DOHH2 (cell line): Measurements from ENCODE around the gene TRIM37.

Experiments
- H3F3A ChIP-seq: fragments of 200-600 bp; sonication (generic), shearing (Covaris generic); 2 replicates; pipeline ENCODE4 v1.6.0; 2016; ENCODE audit warnings: antibody characterized with exemption, mild to moderate bottlenecking; ENCODE audit not compliant: control insufficient read depth, insufficient read depth
- H3K27ac ChIP-seq: fragments of 200-600 bp; sonication (generic); 2 replicates; pipeline ENCODE4 v1.5.1; 2014; ENCODE audit warnings: low read depth, mild to moderate bottlenecking, low read length, moderate library complexity
- H3K27me3 ChIP-seq: fragments of 200-600 bp; sonication (generic); 2 replicates; pipeline ENCODE4 v1.6.1; 2014; ENCODE audit warnings: mild to moderate bottlenecking, low read length, mixed read lengths; ENCODE audit not compliant: control insufficient read depth
- H3K36me3 ChIP-seq: fragments of 200-600 bp; sonication (generic); 2 replicates; pipeline ENCODE4 v1.6.1; 2014; ENCODE audit warnings: mild to moderate bottlenecking, low read length, moderate library complexity, mixed read lengths; ENCODE audit not compliant: control insufficient read depth
- H3K4me1 ChIP-seq: fragments of 200-600 bp; sonication (generic); 2 replicates; pipeline ENCODE4 v1.6.1; 2014; ENCODE audit warnings: mild to moderate bottlenecking, low read length, mixed read lengths; ENCODE audit not compliant: control insufficient read depth
- H3K4me2 ChIP-seq: fragments of 200-600 bp; sonication (generic); 2 replicates; pipeline ENCODE4 v1.6.0; 2014; ENCODE audit warnings: mild to moderate bottlenecking, low read length, moderate library complexity
- H3K4me3 ChIP-seq: fragments of 200-600 bp; sonication (generic); 2 replicates; pipeline ENCODE4 v1.5.1; 2014; ENCODE audit warnings: mild to moderate bottlenecking, low read length, mixed read lengths
- H3K79me2 ChIP-seq: fragments of 200-600 bp; sonication (generic); 2 replicates; pipeline ENCODE4 v1.6.1; 2014; ENCODE audit warnings: mild to moderate bottlenecking, low read length, mixed read lengths; ENCODE audit not compliant: control insufficient read depth
- H3K9me2 ChIP-seq: fragments of 200-600 bp; sonication (generic); replicated peaks from 2 replicates; pipeline ENCODE4 v1.6.1; 2014; ENCODE audit warnings: mild to moderate bottlenecking, low read length, mixed read lengths; ENCODE audit not compliant: control insufficient read depth
- H3K9me3 ChIP-seq: fragments of 200-600 bp; sonication (generic); 2 replicates; pipeline ENCODE4 v1.6.1; 2014; ENCODE audit warnings: antibody characterized with exemption, low read length, mixed read lengths; ENCODE audit not compliant: control insufficient read depth, insufficient read depth
- H4K20me1 ChIP-seq: fragments of 200-600 bp; sonication (generic); 2 replicates; pipeline ENCODE4 v1.6.0; 2014; ENCODE audit warnings: low read depth, mild to moderate bottlenecking, antibody characterized with exemption, low read length, moderate library complexity; ENCODE audit not compliant: control insufficient read depth, insufficient read depth
- CTCF ChIP-seq: fragments of 200-600 bp; sonication (generic); IDR thresholded peaks from one replicate; pipeline ENCODE4 v1.5.1; 2014; ENCODE audit warnings: antibody characterized with exemption, mild to moderate bottlenecking, low read depth, low read length; ENCODE audit not compliant: poor library complexity, severe bottlenecking
- EZH2phosphoT487 ChIP-seq: fragments of 200-600 bp; sonication (generic); IDR thresholded peaks from 2 replicates; pipeline ENCODE4 v1.6.1; 2017; ENCODE audit warnings: borderline replicate concordance, mild to moderate bottlenecking, antibody characterized with exemption, low read length, moderate library complexity, mixed read lengths

Gene TRIM37

GRCh38 chr17:59149051-59149450 lies 42.4 kb upstream of the TRIM37 start:
- Histone ChIP-seq H3K79me2 (peaks cover 100% of the 10 kb centered on the region), H3K36me3 (peaks cover 41% of the 10 kb centered on the region), H3F3A (no peaks in the 10 kb centered on the region), H3K4me1 (peaks cover 31% of the 10 kb centered on the region), H3K9me3 (no peaks in the 10 kb centered on the region), H3K4me3 (no peak overlapping the region), H3K9me2 (no peaks in the 10 kb centered on the region), H3K27ac (no peak overlapping the region), H4K20me1 (peaks cover 7% of the 10 kb centered on the region; the same call in 1 of the 2 replicates), H3K27me3 (no peaks in the 10 kb centered on the region), H3K4me2 (no peak overlapping the region)
- TF ChIP-seq CTCF (no peak), EZH2phosphoT487 (no peak)

DNA sequence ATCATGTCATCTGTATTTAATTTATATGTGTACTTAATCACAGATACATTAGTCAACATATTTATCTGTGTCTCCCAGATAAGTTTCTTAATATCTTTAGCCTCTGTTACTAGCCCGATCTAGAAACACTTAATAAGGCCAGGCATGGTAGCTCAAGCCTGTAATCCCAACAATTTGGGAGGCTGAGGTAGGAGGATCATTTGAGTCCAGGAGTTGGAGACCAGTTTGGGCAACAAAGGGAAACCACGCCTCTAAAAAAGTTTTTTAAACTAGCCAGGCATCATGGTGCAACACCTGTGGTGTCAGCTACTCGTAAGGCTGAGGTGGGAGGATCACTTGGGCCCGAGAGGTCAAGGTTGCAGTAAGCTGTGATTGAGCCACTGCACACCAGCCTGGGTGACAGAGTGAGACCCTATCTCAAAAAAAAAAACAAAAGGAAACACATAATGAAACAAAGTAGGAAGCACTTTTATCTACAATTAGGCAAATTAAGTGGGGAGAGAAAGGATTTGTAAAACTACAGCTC lies 39.0 kb upstream of the TRIM37 start:
- Histone ChIP-seq H3K27me3 (no peaks in the 10 kb centered on the region), H3K4me3 (no peak overlapping the region), H3K4me2 (no peak overlapping the region), H3K79me2 (peaks cover 99% of the 10 kb centered on the region), H3K9me2 (no peaks in the 10 kb centered on the region), H3K9me3 (no peaks in the 10 kb centered on the region), H4K20me1 (peaks cover 9% of the 10 kb centered on the region; the same call in 1 of the 2 replicates), H3K4me1 (0 out of 2 replicates have a peak, but pooled peaks cover 4% of the 10 kb centered on the region), H3K36me3 (peaks cover 34% of the 10 kb centered on the region), H3F3A (no peaks in the 10 kb centered on the region), H3K27ac (no peak overlapping the region)
- TF ChIP-seq CTCF (no peak), EZH2phosphoT487 (no peak)

- TF ChIP-seq EZH2phosphoT487 (no peak), CTCF (no peak)
- Histone ChIP-seq H3K4me1 (no peaks in the 10 kb centered on the region), H3K9me2 (no peaks in the 10 kb centered on the region), H3K79me2 (peaks cover 97% of the 10 kb centered on the region), H3K27ac (no peak overlapping the region), H3F3A (no peaks in the 10 kb centered on the region), H3K36me3 (peaks cover 21% of the 10 kb centered on the region), H3K4me2 (no peak overlapping the region), H4K20me1 (peaks cover 8% of the 10 kb centered on the region; the same call in 1 of the 2 replicates), H3K4me3 (no peak overlapping the region), H3K9me3 (no peaks in the 10 kb centered on the region), H3K27me3 (no peaks in the 10 kb centered on the region)
Measured at GRCh38 chr17:59141860-59142259, 35.2 kb upstream of the TRIM37 start.
